Dendritic cell treated with granulocyte-macrophage colony-stimulating factor and Interleukin-4, amounts not matched to agents 40 ng/mL and 50 ng/mL, for 4 days (primary cell): Measurements from ENCODE around the gene GSE1.

Source experiments
- H3K27ac Mint-ChIP-seq: one replicate; pipeline ENCODE4 v1.8.0; 2022; ENCODE audit warnings: mild to moderate bottlenecking, mixed read lengths
- H3K27me3 Mint-ChIP-seq: one replicate; pipeline ENCODE4 v1.8.0; 2022; ENCODE audit warnings: mild to moderate bottlenecking, mixed read lengths
- H3K36me3 Mint-ChIP-seq: one replicate; pipeline ENCODE4 v1.8.0; 2022; ENCODE audit warnings: low read depth, mixed read lengths
- H3K4me1 Mint-ChIP-seq: one replicate; pipeline ENCODE4 v1.8.0; 2022; ENCODE audit warnings: low read depth, mixed read lengths
- H3K4me3 Mint-ChIP-seq: one replicate; pipeline ENCODE4 v1.8.0; 2022; ENCODE audit warnings: mild to moderate bottlenecking, moderate library complexity, mixed read lengths
- H3K9me3 Mint-ChIP-seq: one replicate; pipeline ENCODE4 v1.8.0; 2022; ENCODE audit warnings: mixed read lengths
- intact Hi-C: fragments of 100-400 bp; cut with micrococcal nuclease; formaldehyde crosslinking; loops from one replicate; pipeline ENCODE4 v1.15.0; 2022

Gene GSE1

GRCh38 chr16:85709766-85710585 lies 96.9 kb downstream of the GSE1 start:
- peaks cover under 1% of the 10 kb centered on the region for H3K27me3 Mint-ChIP-seq
- H3K4me3 Mint-ChIP-seq: no peak overlapping the region
- H3K36me3 Mint-ChIP-seq: peaks cover 47% of the 10 kb centered on the region
- peaks cover 17% of the 10 kb centered on the region for H3K9me3 Mint-ChIP-seq
- H3K27ac Mint-ChIP-seq: no peak overlapping the region
- H3K4me1 Mint-ChIP-seq: no peaks in the 10 kb centered on the region
- intact Hi-C loops: loop anchor here (10.0 kb wide), 1 partner anchor 285 kb away; no protein-coding TSS in a partner anchor

GRCh38 chr16:85710732-85711131 lies 97.6 kb downstream of the GSE1 start:
- no peak overlapping the region for H3K27ac Mint-ChIP-seq
- H3K4me1 Mint-ChIP-seq: no peaks in the 10 kb centered on the region
- peaks cover 17% of the 10 kb centered on the region for H3K9me3 Mint-ChIP-seq
- peaks cover 7% of the 10 kb centered on the region for H3K27me3 Mint-ChIP-seq
- intact Hi-C loops: loop anchor here (10.0 kb wide), 1 partner anchor 286 kb away; no protein-coding TSS in a partner anchor
- H3K36me3 Mint-ChIP-seq: peaks cover 47% of the 10 kb centered on the region
- no peak overlapping the region for H3K4me3 Mint-ChIP-seq

- Mint-ChIP-seq H3K4me3 (no peak overlapping the region), H3K27me3 (peaks cover 15% of the 10 kb centered on the region), H3K36me3 (peaks cover 43% of the 10 kb centered on the region), H3K4me1 (no peaks in the 10 kb centered on the region), H3K27ac (no peak overlapping the region), H3K9me3 (peaks cover 17% of the 10 kb centered on the region)
- intact Hi-C loops: loop anchor here (10.0 kb wide), 1 partner anchor 287 kb away; no protein-coding TSS in a partner anchor
These were observed 99.0 kb downstream of the GSE1 start for GRCh38 chr16:85711982-85712587.

- intact Hi-C loops: loop anchor here (10.0 kb wide), 1 partner anchor 288 kb away; no protein-coding TSS in a partner anchor
- H3K27ac Mint-ChIP-seq: no peak overlapping the region
These were observed 99.7 kb downstream of the GSE1 start for GRCh38 chr16:85712801-85713200.

GRCh38 chr16:85715169-85716021 lies 102.3 kb downstream of the GSE1 start:
- Mint-ChIP-seq H3K27ac (no peak overlapping the region), H3K4me1 (peaks cover 13% of the 10 kb centered on the region), H3K4me3 (no peak overlapping the region), H3K9me3 (peaks cover 17% of the 10 kb centered on the region), H3K27me3 (peaks cover 15% of the 10 kb centered on the region), H3K36me3 (peaks cover 26% of the 10 kb centered on the region)
- intact Hi-C loops: loop anchor here (10.0 kb wide), 1 partner anchor 291 kb away; no protein-coding TSS in a partner anchor

More at GRCh38 chr16:85712801-85713200, 99.7 kb downstream of the GSE1 start:
- H3K4me3 Mint-ChIP-seq: no peak overlapping the region
- peaks cover 40% of the 10 kb centered on the region for H3K36me3 Mint-ChIP-seq
- peaks cover 3% of the 10 kb centered on the region for H3K4me1 Mint-ChIP-seq
- H3K9me3 Mint-ChIP-seq: peaks cover 17% of the 10 kb centered on the region
- H3K27me3 Mint-ChIP-seq: peaks cover 15% of the 10 kb centered on the region

GRCh38 chr16:85716022-85716679 lies 103.0 kb downstream of the GSE1 start:
- peaks cover 15% of the 10 kb centered on the region for H3K27me3 Mint-ChIP-seq
- peaks cover 13% of the 10 kb centered on the region for H3K4me1 Mint-ChIP-seq
- peaks cover 17% of the 10 kb centered on the region for H3K9me3 Mint-ChIP-seq
- H3K4me3 Mint-ChIP-seq: no peak overlapping the region
- intact Hi-C loops: loop anchor here (10.0 kb wide), 1 partner anchor 291 kb away; no protein-coding TSS in a partner anchor
- H3K27ac Mint-ChIP-seq: no peak overlapping the region
- peaks cover 28% of the 10 kb centered on the region for H3K36me3 Mint-ChIP-seq

GRCh38 chr16:85716680-85717038 lies 103.5 kb downstream of the GSE1 start:
- no peak overlapping the region for H3K4me3 Mint-ChIP-seq

GRCh38 chr16:85717393-85718152 lies 104.5 kb downstream of the GSE1 start:
- H3K4me3 Mint-ChIP-seq: no peak overlapping the region
- peaks cover 15% of the 10 kb centered on the region for H3K27me3 Mint-ChIP-seq
- intact Hi-C loops: loop anchor here (1.0 to 10.0 kb wide), 2 partner anchors 42 to 293 kb away; no protein-coding TSS in a partner anchor
- peaks cover 18% of the 10 kb centered on the region for H3K36me3 Mint-ChIP-seq
- no peak overlapping the region for H3K27ac Mint-ChIP-seq
- H3K4me1 Mint-ChIP-seq: peaks cover 13% of the 10 kb centered on the region
- peaks cover 6% of the 10 kb centered on the region for H3K9me3 Mint-ChIP-seq

More at GRCh38 chr16:85716680-85717038, 103.5 kb downstream of the GSE1 start:
- peaks cover 16% of the 10 kb centered on the region for H3K9me3 Mint-ChIP-seq
- H3K4me1 Mint-ChIP-seq: peaks cover 13% of the 10 kb centered on the region
- H3K27ac Mint-ChIP-seq: no peak overlapping the region
- intact Hi-C loops: loop anchor here (10.0 kb wide), 1 partner anchor 292 kb away; no protein-coding TSS in a partner anchor
- H3K36me3 Mint-ChIP-seq: peaks cover 28% of the 10 kb centered on the region
- H3K27me3 Mint-ChIP-seq: peaks cover 15% of the 10 kb centered on the region

- Mint-ChIP-seq H3K4me3 (no peak overlapping the region), H3K9me3 (peaks cover 1% of the 10 kb centered on the region), H3K27ac (no peak overlapping the region), H3K27me3 (peaks cover 15% of the 10 kb centered on the region), H3K36me3 (peaks cover 13% of the 10 kb centered on the region), H3K4me1 (peaks cover 13% of the 10 kb centered on the region)
- intact Hi-C loops: loop anchor here (1.0 to 10.0 kb wide), 2 partner anchors 43 to 293 kb away; no protein-coding TSS in a partner anchor
These were observed 105.0 kb downstream of the GSE1 start for GRCh38 chr16:85718153-85718477.

GRCh38 chr16:85718682-85719081 lies 105.6 kb downstream of the GSE1 start:
- intact Hi-C loops: loop anchor here (1.0 to 10.0 kb wide), 2 partner anchors 43 to 294 kb away; no protein-coding TSS in a partner anchor
- Mint-ChIP-seq H3K4me3 (no peak overlapping the region), H3K4me1 (peaks cover 13% of the 10 kb centered on the region), H3K27me3 (peaks cover 15% of the 10 kb centered on the region), H3K27ac (no peak overlapping the region), H3K36me3 (peaks cover 10% of the 10 kb centered on the region), H3K9me3 (no peaks in the 10 kb centered on the region)

- intact Hi-C loops: loop anchor here (10.0 kb wide), 1 partner anchor 295 kb away; no protein-coding TSS in a partner anchor
- Mint-ChIP-seq H3K4me3 (no peak overlapping the region), H3K9me3 (no peaks in the 10 kb centered on the region), H3K4me1 (peaks cover 13% of the 10 kb centered on the region), H3K36me3 (peaks cover 17% of the 10 kb centered on the region), H3K27me3 (peaks cover 15% of the 10 kb centered on the region), H3K27ac (no peak overlapping the region)
These were observed 106.6 kb downstream of the GSE1 start for GRCh38 chr16:85719605-85720301.

GRCh38 chr16:85720302-85720637 lies 107.1 kb downstream of the GSE1 start:
- no peak overlapping the region for H3K27ac Mint-ChIP-seq
- peaks cover 18% of the 10 kb centered on the region for H3K36me3 Mint-ChIP-seq
- H3K4me3 Mint-ChIP-seq: no peak overlapping the region
- no peaks in the 10 kb centered on the region for H3K9me3 Mint-ChIP-seq
- peaks cover 13% of the 10 kb centered on the region for H3K4me1 Mint-ChIP-seq
- intact Hi-C loops: no loop called here
- H3K27me3 Mint-ChIP-seq: peaks cover 11% of the 10 kb centered on the region
